NOMO-1 treated with dmso at 0.1 percent for 144 hours (cell line): ENCODE measurements around the gene EHD1.

Source experiments
- DNase-seq: peaks from one replicate; lab custom pipeline; 2025; ENCODE audit not compliant: unreplicated experiment; lab: John Stamatoyannopoulos, UW

The EHD1 gene

GRCh38 chr11:64845129-64845775, 33.2 kb downstream of the EHD1 start:
- no peak for DNase-seq

GRCh38 chr11:64844330-64845128, 33.9 kb downstream of the EHD1 start, which contains the start of gene CDC42BPG:
CDC42BPG (minus strand) TSS chr11:64844653; CDS start chr11:64844569, 84 bp downstream.
- DNase-seq = peak; percentile 53

GRCh38 chr11:64843686-64844329, 34.6 kb downstream of the EHD1 start:
- no peak for DNase-seq

- DNase-seq = no peak
Observed at GRCh38 chr11:64842851-64843685, 35.4 kb downstream of the EHD1 start.

DNA sequence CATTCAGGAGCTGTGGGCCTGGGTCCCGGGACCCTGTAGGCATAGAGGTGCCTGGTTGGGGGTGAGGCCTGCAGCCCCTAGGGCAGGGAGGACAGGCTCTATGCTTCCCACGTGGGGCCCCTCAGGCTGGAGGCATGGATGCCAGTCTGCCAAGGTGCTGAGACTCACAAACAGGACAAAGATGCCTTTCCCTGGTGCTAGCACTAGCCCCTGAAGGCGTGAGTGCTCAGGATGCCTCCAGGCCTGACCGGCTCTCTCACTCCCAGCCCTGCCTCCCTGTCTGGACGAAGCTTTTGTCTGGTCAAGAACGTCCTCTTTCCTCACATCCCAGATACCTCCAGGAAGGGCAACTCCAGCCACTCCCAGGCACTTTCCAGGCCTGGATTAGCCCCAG, 36.1 kb downstream of the EHD1 start:
- no peak for DNase-seq

DNA sequence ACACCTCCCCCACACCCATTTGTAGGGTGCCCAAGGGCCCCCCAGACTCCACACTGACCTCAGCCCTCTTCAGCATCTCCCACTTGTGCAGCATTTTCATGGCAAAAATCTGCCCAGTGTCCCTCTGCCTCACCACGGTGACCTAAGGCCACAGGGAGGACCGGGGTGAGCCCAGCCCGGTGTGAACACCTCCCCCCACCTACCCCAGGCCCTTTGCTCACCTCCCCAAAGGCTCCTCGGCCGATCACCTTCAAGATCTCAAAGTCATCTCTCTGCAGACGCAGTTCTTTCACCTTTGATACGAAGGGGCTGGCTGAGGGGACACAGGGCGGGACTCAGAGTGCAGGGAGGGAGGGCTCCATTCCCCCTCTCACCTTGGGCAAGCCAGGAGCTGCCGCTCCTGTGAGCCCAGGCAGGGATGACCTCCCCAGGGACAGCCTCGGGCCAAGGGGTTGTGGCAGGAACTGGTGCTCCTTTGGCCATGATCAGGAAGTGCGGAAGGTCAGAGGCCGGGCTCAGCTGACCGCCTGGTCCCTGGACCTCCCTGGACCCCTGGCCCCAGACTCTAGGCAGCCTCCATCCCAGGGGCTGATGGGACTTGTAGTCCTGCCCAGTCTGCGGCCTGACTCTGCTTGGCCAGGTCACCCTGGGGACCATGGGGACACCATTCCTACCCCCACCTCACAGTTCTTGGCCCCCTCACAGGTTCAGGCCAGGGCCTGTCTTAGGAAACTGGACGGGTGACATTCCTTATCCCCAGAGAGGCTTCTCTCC, 36.6 kb downstream of the EHD1 start:
- DNase-seq = no peak

GRCh38 chr11:64839887-64840782, 38.3 kb downstream of the EHD1 start:
- no peak for DNase-seq

- no peak for DNase-seq
Observed at GRCh38 chr11:64839335-64839734, 39.1 kb downstream of the EHD1 start.

GRCh38 chr11:64838600-64839334, 39.7 kb downstream of the EHD1 start:
- no peak for DNase-seq

DNA sequence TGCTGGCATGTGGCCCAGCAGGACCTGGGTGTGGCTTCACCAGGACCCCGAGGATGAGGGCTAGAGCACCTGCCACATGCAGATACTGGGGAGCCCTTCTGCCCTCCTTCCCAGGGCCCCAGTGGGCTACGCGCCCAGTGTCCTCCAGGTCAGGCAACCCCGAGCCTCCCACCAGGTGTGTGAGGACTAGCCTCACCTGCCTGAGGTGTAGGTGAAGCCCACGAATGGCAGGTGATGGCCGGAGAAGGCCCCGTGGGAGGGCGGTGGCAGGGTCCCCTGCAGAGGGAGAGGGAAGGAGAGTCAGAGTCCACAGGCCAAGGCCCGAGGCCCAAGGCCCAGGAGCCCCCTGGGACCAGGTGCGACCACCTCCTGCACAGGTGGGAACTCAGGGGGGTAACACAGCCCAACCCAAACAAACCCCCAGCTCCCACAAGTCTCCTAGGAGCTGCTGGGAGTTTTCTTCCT, 40.5 kb downstream of the EHD1 start:
- no peak for DNase-seq

- no peak for DNase-seq
Observed at GRCh38 chr11:64836448-64837072, 41.9 kb downstream of the EHD1 start.

DNA sequence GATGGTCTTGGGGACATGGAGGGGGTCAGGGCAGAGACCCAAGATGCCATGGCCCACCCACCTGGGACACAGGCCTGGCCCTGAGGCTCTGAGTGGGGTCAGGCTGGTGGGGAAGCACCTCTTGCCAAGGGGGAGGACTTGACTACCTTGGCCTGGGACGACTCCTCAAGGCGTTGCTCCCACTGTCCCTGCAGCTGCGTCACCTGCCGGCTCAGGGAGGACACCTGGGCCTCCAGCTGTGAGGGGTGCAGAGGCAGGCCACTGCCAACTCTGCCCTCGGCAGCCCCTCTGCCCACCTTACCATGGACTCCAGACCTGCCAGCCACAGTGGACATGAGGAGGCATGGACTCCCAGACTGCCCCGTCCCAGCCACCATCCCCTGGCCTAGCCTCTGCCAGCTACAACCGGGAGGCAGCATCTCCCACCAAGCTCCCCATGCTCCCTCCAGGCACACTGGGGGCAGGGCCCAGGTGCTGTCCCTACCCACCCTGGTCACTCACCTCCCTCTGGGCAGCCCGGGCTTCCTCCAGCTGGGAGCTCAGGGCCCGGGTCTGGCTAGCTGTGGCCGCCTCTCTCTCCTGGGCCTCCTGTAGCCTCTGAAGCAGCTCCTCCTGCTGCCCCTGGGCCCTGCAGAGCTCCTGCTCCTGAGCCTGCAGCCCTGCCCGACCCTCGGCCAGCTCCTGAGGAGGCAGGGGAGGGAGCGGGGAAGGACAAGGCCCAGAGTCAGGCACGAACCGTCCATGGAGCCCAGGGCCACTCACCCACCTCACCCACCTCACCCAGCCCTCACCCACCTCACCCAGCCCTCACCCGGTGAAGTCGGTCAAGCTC, 42.6 kb downstream of the EHD1 start:
- no peak for DNase-seq

GRCh38 chr11:64834723-64835615, 43.5 kb downstream of the EHD1 start:
- no peak for DNase-seq

- no peak for DNase-seq
Observed at GRCh38 chr11:64834031-64834722, 44.2 kb downstream of the EHD1 start.

DNA sequence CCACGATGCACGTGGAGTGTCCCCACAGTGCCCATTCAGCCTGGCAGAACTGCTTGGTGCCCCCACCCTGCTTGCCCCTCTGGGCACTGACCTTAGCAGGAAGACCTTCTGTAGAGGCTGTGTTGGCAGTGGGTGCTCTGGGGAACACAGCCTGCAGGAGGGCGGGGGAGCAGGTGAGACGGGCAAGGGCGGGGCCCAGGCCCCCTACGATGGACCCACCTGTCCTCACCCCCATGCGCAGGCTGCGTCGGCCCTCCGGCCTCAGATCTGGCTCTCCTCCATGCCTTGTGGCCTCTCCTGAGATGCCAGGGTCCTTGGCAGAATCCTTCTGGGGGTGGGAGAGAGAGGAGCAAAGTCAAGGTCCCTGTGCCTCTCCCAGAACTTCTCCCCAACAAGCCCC, 44.9 kb downstream of the EHD1 start:
- no peak for DNase-seq

DNA sequence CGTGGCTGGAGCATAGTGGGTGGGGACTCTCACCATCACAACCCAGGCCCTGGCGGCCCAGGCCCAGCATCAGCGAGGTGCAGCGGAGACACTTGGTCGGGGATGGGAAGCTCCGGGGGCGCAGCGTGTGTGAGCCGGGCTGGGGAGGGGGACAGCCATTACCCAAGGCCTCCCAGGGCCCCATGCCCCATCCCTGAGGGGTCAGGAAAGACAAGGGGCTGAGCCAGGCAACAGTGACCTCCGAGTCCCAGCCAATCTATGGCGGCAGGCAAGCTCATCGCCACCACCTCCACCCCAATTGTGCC, 45.3 kb downstream of the EHD1 start:
- DNase-seq = no peak
